GM23248 (cell line): ENCODE results near the gene TRAF3IP3. TPM values are rescaled to one million over a fixed set of nuclear protein-coding genes. Genes with fewer than 3 reads are reported as not detected.
A peak's percentile ranks its signal among the peaks of the same experiment; 100 is the strongest.

ENCODE experiments used
- DNase-seq: peaks from one replicate; pipeline ENCODE4 v3.0.0-alpha.2; 2015
- H2AFZ ChIP-seq: fragments of 200-600 bp; sonication (generic); 2 replicates; pipeline ENCODE4 v1.6.1; 2016; ENCODE audit warnings: antibody characterized with exemption
- H3F3A ChIP-seq: fragments of 200-600 bp; sonication (generic); 2 replicates; pipeline ENCODE4 v1.6.1; 2016; ENCODE audit warnings: mild to moderate bottlenecking, antibody characterized with exemption, mixed run types; ENCODE audit not compliant: insufficient read depth
- H3K27ac ChIP-seq: fragments of 200-600 bp; sonication (generic); 2 replicates; pipeline ENCODE4 v1.5.1; 2016; ENCODE audit warnings: mild to moderate bottlenecking
- H3K27me3 ChIP-seq: fragments of 200-600 bp; sonication (generic); replicated peaks from 2 replicates; pipeline ENCODE4 v1.6.1; 2016; ENCODE audit warnings: mild to moderate bottlenecking; ENCODE audit not compliant: insufficient read depth
- H3K36me3 ChIP-seq: fragments of 200-600 bp; sonication (generic); 2 replicates; pipeline ENCODE4 v1.6.1; 2016; ENCODE audit warnings: low read depth, mild to moderate bottlenecking
- H3K4me1 ChIP-seq: fragments of 200-600 bp; sonication (generic); 2 replicates; pipeline ENCODE4 v1.6.1; 2016; ENCODE audit warnings: mild to moderate bottlenecking; ENCODE audit not compliant: insufficient read depth
- H3K4me2 ChIP-seq: fragments of 200-600 bp; sonication (generic); one replicate; pipeline ENCODE4 v1.6.1; 2016; ENCODE audit warnings: mild to moderate bottlenecking; ENCODE audit not compliant: unreplicated experiment
- H3K4me3 ChIP-seq: fragments of 200-600 bp; sonication (generic); 2 replicates; pipeline ENCODE4 v1.5.1; 2016; ENCODE audit warnings: mild to moderate bottlenecking
- H3K79me2 ChIP-seq: fragments of 200-600 bp; sonication (generic); 2 replicates; pipeline ENCODE4 v1.6.1; 2016; ENCODE audit warnings: mild to moderate bottlenecking; ENCODE audit not compliant: insufficient read depth
- H3K9ac ChIP-seq: fragments of 200-600 bp; sonication (generic); 2 replicates; pipeline ENCODE4 v1.6.1; 2016; ENCODE audit warnings: mild to moderate bottlenecking
- H3K9me2 ChIP-seq: fragments of 200-600 bp; sonication (generic); 2 replicates; pipeline ENCODE4 v1.6.1; 2016; ENCODE audit warnings: mixed run types, mild to moderate bottlenecking, moderate library complexity; ENCODE audit not compliant: insufficient read depth
- H3K9me3 ChIP-seq: fragments of 200-600 bp; sonication (generic); one replicate; pipeline ENCODE4 v1.6.1; 2017; ENCODE audit warnings: low read depth
- H4K20me1 ChIP-seq: fragments of 200-600 bp; sonication (generic); 2 replicates; pipeline ENCODE4 v1.6.0; 2016; ENCODE audit not compliant: insufficient read depth
- EZH2 ChIP-seq: fragments of 200-600 bp; sonication (generic); IDR thresholded peaks from 2 replicates; pipeline ENCODE4 v1.6.1; 2018; ENCODE audit warnings: antibody characterized with exemption, mild to moderate bottlenecking; ENCODE audit not compliant: insufficient read depth, poor library complexity, severe bottlenecking
- EZH2phosphoT487 ChIP-seq: fragments of 200-600 bp; sonication (generic); IDR thresholded peaks from 2 replicates; pipeline ENCODE4 v1.6.1; 2018; ENCODE audit warnings: antibody characterized with exemption, moderate library complexity, mild to moderate bottlenecking, low read depth; ENCODE audit not compliant: insufficient read depth
- WGBS, 2 experiments: methylation state at CpG; one replicate each; pipeline ENCODE4 v1.1.6; 2015 to 2017; ENCODE audit warnings: low lambda C conversion rate in 2 of 2, low coverage in 1 of 2; ENCODE audit errors: missing lambda C conversion rate in 2 of 2; 5-methylcytosine and 5-hydroxymethylcytosine counted together
- in situ Hi-C: fragments of 300-500 bp; cut with MboI; formaldehyde crosslinking; loops from 2 replicates; pipeline ENCODE4 v1.15.0; 2020
- polyA plus RNA-seq: library from polyadenylated mRNA; unstranded; fragments of >200 nt; fragmentation: Nextera tagmentation; extraction: Ambion mirVana; gene quantifications from 2 replicates; pipeline ENCODE4 v1.2.1, GENCODE V29; 2016
- total RNA-seq: library from RNA; depleted of rRNA; stranded (reverse); fragments of >200 nt; shearing (Covaris generic); gene quantifications from 2 replicates; pipeline ENCODE4 v1.2.3, GENCODE V29; 2014

The TRAF3IP3 gene
- total and polyA plus RNA-seq, 2 experiments from 2014 or later = not detected

GRCh38 chr1:209802117-209802779, 46.4 kb downstream of the TRAF3IP3 start:
- in situ Hi-C loops = no loop called here
- no peak for TF ChIP-seq EZH2
- no peak for TF ChIP-seq EZH2phosphoT487
- no peak overlapping the region for H3K27ac ChIP-seq
- no peak overlapping the region for H3K4me3 ChIP-seq
- no peak for DNase-seq
- no peaks in the 10 kb centered on the region for H3K79me2 ChIP-seq
- H3K4me2 ChIP-seq = no peak overlapping the region
- H2AFZ ChIP-seq = no peak overlapping the region
- H3K9ac ChIP-seq = no peak overlapping the region
- H3F3A ChIP-seq = peaks cover 2% of the 10 kb centered on the region; the same call in 1 of the 2 replicates
- H3K4me1 ChIP-seq = peaks cover 18% of the 10 kb centered on the region
- H4K20me1 ChIP-seq = no peaks in the 10 kb centered on the region
- H3K9me3 ChIP-seq = no peaks in the 10 kb centered on the region
- 67 to 79% methylated on average over 4 of the region's 4 CpGs for WGBS, 2 experiments
- H3K27me3 ChIP-seq = no peaks in the 10 kb centered on the region
- no peaks in the 10 kb centered on the region for H3K36me3 ChIP-seq
- H3K9me2 ChIP-seq = no peaks in the 10 kb centered on the region

GRCh38 chr1:209802780-209803152, 46.9 kb downstream of the TRAF3IP3 start:
- H3K27me3 ChIP-seq = no peaks in the 10 kb centered on the region
- no peak overlapping the region for H2AFZ ChIP-seq
- no peaks in the 10 kb centered on the region for H4K20me1 ChIP-seq
- H3K4me3 ChIP-seq = no peak overlapping the region
- no peak overlapping the region for H3K9ac ChIP-seq
- H3K4me2 ChIP-seq = no peak overlapping the region
- H3K9me3 ChIP-seq = no peaks in the 10 kb centered on the region
- DNase-seq = no peak
- H3K27ac ChIP-seq = no peak overlapping the region
- no peaks in the 10 kb centered on the region for H3K9me2 ChIP-seq
- H3K79me2 ChIP-seq = no peaks in the 10 kb centered on the region
- H3K4me1 ChIP-seq = peaks cover 23% of the 10 kb centered on the region
- peaks cover 8% of the 10 kb centered on the region for H3F3A ChIP-seq
- 67 to 71% methylated on average over 4 of the region's 4 CpGs for WGBS, 2 experiments
- in situ Hi-C loops = no loop called here
- TF ChIP-seq EZH2phosphoT487 (no peak), EZH2 (no peak)
- H3K36me3 ChIP-seq = no peaks in the 10 kb centered on the region

GRCh38 chr1:209803568-209803967, 47.7 kb downstream of the TRAF3IP3 start:
- WGBS, 2 experiments = 91 to 95% methylated on average over 1 of the region's 1 CpG

GRCh38 chr1:209805341-209805781, 49.5 kb downstream of the TRAF3IP3 start:
- in situ Hi-C loops = no loop called here
- H3K27me3 ChIP-seq = no peaks in the 10 kb centered on the region
- no peaks in the 10 kb centered on the region for H3K36me3 ChIP-seq
- H3K9me3 ChIP-seq = no peaks in the 10 kb centered on the region
- TF ChIP-seq EZH2 (no peak), EZH2phosphoT487 (no peak)
- H3K9ac ChIP-seq = no peak overlapping the region
- no peaks in the 10 kb centered on the region for H3K9me2 ChIP-seq
- H3K79me2 ChIP-seq = no peaks in the 10 kb centered on the region
- WGBS, 2 experiments = 28 to 37% methylated on average over 18 to 19 of the region's 19 CpGs
- DNase-seq = no peak
- H3K27ac ChIP-seq = no peak overlapping the region
- H3K4me3 ChIP-seq = peak overlapping the region; percentile 64; the same call in 1 of the 2 replicates
- peaks cover 18% of the 10 kb centered on the region for H3F3A ChIP-seq
- peaks cover 26% of the 10 kb centered on the region for H3K4me1 ChIP-seq
- H2AFZ ChIP-seq = peak overlapping the region; percentile 80
- peak overlapping the region; percentile 62 for H3K4me2 ChIP-seq
- no peaks in the 10 kb centered on the region for H4K20me1 ChIP-seq

More at GRCh38 chr1:209803568-209803967, 47.7 kb downstream of the TRAF3IP3 start:
- no peak overlapping the region for H3K4me3 ChIP-seq
- no peaks in the 10 kb centered on the region for H3K36me3 ChIP-seq
- no peaks in the 10 kb centered on the region for H4K20me1 ChIP-seq
- H3K9me2 ChIP-seq = no peaks in the 10 kb centered on the region
- peaks cover 23% of the 10 kb centered on the region for H3K4me1 ChIP-seq
- H3K27ac ChIP-seq = no peak overlapping the region
- peaks cover 14% of the 10 kb centered on the region for H3F3A ChIP-seq
- no peak overlapping the region for H2AFZ ChIP-seq
- H3K4me2 ChIP-seq = no peak overlapping the region
- in situ Hi-C loops = no loop called here
- TF ChIP-seq EZH2phosphoT487 (no peak), EZH2 (no peak)
- no peak for DNase-seq
- H3K9me3 ChIP-seq = no peaks in the 10 kb centered on the region
- no peaks in the 10 kb centered on the region for H3K27me3 ChIP-seq
- no peak overlapping the region for H3K9ac ChIP-seq
- H3K79me2 ChIP-seq = no peaks in the 10 kb centered on the region
